Measurements from ENCODE around the gene HOXA7. TPM values are rescaled to one million over a fixed set of nuclear protein-coding genes. Genes with fewer than 3 reads are reported as not detected.

HOXA7 gene
- total and polyA plus RNA-seq, 2 donors (not counting 3 experiments of a cell fraction or from before 2014, with no cell fraction given) = 18.1 to 18.5 TPM

- peaks cover 73% of the 10 kb centered on the region for H3K4me1 ChIP-seq (ENCODE audit: control insufficient read depth, extremely low read depth, insufficient read depth, low read length)
- no peaks in the 10 kb centered on the region for H3K27me3 ChIP-seq (ENCODE audit: control insufficient read depth in 2 of 2, insufficient read depth in 2 of 2, low read length in 2 of 2)
- FAIRE-seq (peak; percentile 57), DNase-seq (ENCODE audit: low read depth, low spot score) (no peak)
- H2AFZ ChIP-seq (ENCODE audit: low read depth, low read length) = no peak overlapping the region
- intact Hi-C loops (cut with micrococcal nuclease) = loop anchor here (1.0 to 10.0 kb wide), 3 partner anchors 9 to 960 kb away; partner anchors contain the start of gene NFE2L3
- no peaks in the 10 kb centered on the region for H3K9me3 ChIP-seq (replicated peaks; ENCODE audit: control insufficient read depth, insufficient read depth, low read length)
- no peak for TF ChIP-seq POLR2AphosphoS5 (IDR thresholded peaks at IDR 0.05; ENCODE audit: insufficient read depth, low read depth, low read length)
- TF ChIP-seq JUN (IDR thresholded peaks at IDR 0.05; ENCODE audit: borderline replicate concordance, insufficient read depth, insufficient read length, low read depth) = no peak
- TF ChIP-seq POLR2A (IDR thresholded peaks at IDR 0.05; ENCODE audit: low read depth, low read length) = no peak
- TF ChIP-seq GATA2 (IDR thresholded peaks at IDR 0.05; ENCODE audit: insufficient read depth, insufficient read length, low read depth, low read length) = no peak
- no peak for TF ChIP-seq MYC (IDR thresholded peaks at IDR 0.05; ENCODE audit: low read depth, low read length)
- no peak for TF ChIP-seq FOS (IDR thresholded peaks at IDR 0.05; ENCODE audit: borderline replicate concordance, insufficient read depth, low read length)
- TF ChIP-seq, protein P1, sequence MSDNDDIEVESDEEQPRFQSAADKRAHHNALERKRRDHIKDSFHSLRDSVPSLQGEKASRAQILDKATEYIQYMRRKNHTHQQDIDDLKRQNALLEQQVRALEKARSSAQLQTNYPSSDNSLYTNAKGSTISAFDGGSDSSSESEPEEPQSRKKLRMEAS (IDR thresholded peaks at IDR 0.05; ENCODE audit: insufficient read depth, insufficient read length) = no peak
- no peak for TF ChIP-seq EZH2 (IDR thresholded peaks at IDR 0.05; ENCODE audit: borderline replicate concordance, low read depth, low read length, severe bottlenecking)
- TF ChIP-seq, protein P2, sequence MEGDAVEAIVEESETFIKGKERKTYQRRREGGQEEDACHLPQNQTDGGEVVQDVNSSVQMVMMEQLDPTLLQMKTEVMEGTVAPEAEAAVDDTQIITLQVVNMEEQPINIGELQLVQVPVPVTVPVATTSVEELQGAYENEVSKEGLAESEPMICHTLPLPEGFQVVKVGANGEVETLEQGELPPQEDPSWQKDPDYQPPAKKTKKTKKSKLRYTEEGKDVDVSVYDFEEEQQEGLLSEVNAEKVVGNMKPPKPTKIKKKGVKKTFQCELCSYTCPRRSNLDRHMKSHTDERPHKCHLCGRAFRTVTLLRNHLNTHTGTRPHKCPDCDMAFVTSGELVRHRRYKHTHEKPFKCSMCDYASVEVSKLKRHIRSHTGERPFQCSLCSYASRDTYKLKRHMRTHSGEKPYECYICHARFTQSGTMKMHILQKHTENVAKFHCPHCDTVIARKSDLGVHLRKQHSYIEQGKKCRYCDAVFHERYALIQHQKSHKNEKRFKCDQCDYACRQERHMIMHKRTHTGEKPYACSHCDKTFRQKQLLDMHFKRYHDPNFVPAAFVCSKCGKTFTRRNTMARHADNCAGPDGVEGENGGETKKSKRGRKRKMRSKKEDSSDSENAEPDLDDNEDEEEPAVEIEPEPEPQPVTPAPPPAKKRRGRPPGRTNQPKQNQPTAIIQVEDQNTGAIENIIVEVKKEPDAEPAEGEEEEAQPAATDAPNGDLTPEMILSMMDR (IDR thresholded peaks at IDR 0.05; ENCODE audit: extremely low read depth in 1 of 2, insufficient read depth in 1 of 2, low read depth in 1 of 2, low read length in 2 of 2) = no peak
- dilution Hi-C loops (cut with MboI; ENCODE audit: extremely low pct_ligation_motif_present, low sequenced_read_pairs) = no loop called here
- peaks cover 0 to 3% of the 10 kb centered on the region in 2 experiments for H3K36me3 ChIP-seq (ENCODE audit: control insufficient read depth in 2 of 2, extremely low read depth in 1 of 2, insufficient read depth in 2 of 2, low read length in 2 of 2)
- H3K4me3 ChIP-seq (replicated peaks in 1 of 3; ENCODE audit: insufficient read depth in 1 of 3, low read depth in 1 of 3, low read length in 3 of 3) = peak overlapping the region; percentile 50 to 91 (median 91)
- H3K4me2 ChIP-seq (ENCODE audit: insufficient read depth, low read length) = peak overlapping the region; percentile 97
- no TSS peak for BruUV-seq (replicated peaks)
- peak overlapping the region; percentile 96 for H3K27ac ChIP-seq (ENCODE audit: insufficient read depth, low read depth, low read length)
- POLR2A ChIA-PET = interaction anchor here (1.2 to 1.3 kb wide), 2 partner anchors 9 to 16 kb away, joined by 5 to 6 read pairs; no protein-coding TSS in a partner anchor
- H3K9ac ChIP-seq (replicated peaks; ENCODE audit: extremely low read depth, insufficient read depth, low read length) = peak overlapping the region; percentile 97
- H3K79me2 ChIP-seq (ENCODE audit: control insufficient read depth, insufficient read depth, low read length) = peaks cover 90% of the 10 kb centered on the region
- CTCF ChIA-PET = interaction anchor here (0.8 to 9.1 kb wide), 14 partner anchors 8 to 433 kb away, joined by 3 to 70 read pairs (median 4); partner anchors contain the start of genes HOXA1, HOXA3 and HOXA5
- no peaks in the 10 kb centered on the region for H4K20me1 ChIP-seq (replicated peaks; ENCODE audit: control insufficient read depth, extremely low read depth, insufficient read depth, low read length)
- H3K9me1 ChIP-seq (replicated peaks; ENCODE audit: control insufficient read depth, extremely low read depth, insufficient read depth, low read length) = no peaks in the 10 kb centered on the region
Measured at GRCh38 chr7:27114881-27115220, 41.6 kb downstream of the HOXA7 start.
